ENCODE data around the gene TBCE.
A peak's percentile ranks its signal among the peaks of the same experiment; 100 is the strongest.
"Not testable (repeated sequence)": the region's sequence is repeated elsewhere in the genome, so short reads cannot be mapped to it uniquely, and the experiment has no call there.

TBCE gene

GRCh38 chr1:235427447-235427846, 60.2 kb downstream of the TBCE start:
- H3K9me3 Mint-ChIP-seq = no peaks in the 10 kb centered on the region
- CTCF ChIA-PET = interaction anchor here (0.8 to 1.7 kb wide), 2 partner anchors 11 to 87 kb away, joined by 3 to 7 read pairs; no protein-coding TSS in a partner anchor
- peaks cover 23% of the 10 kb centered on the region for H3K4me1 Mint-ChIP-seq
- H3K36me3 Mint-ChIP-seq = peaks cover 5% of the 10 kb centered on the region
- peak overlapping the region; percentile 3 for H3K27ac Mint-ChIP-seq
- H3K4me3 Mint-ChIP-seq = no peak overlapping the region
- no peak for DNase-seq
- H3K27me3 Mint-ChIP-seq = no peaks in the 10 kb centered on the region

GRCh38 chr1:235429143-235429542, 61.9 kb downstream of the TBCE start:
- no peaks in the 10 kb centered on the region for H3K27me3 Mint-ChIP-seq
- H3K4me3 Mint-ChIP-seq = no peak overlapping the region
- CTCF ChIA-PET = no interaction called here
- no peak overlapping the region for H3K27ac Mint-ChIP-seq
- peaks cover 7% of the 10 kb centered on the region for H3K4me1 Mint-ChIP-seq
- H3K9me3 Mint-ChIP-seq = no peaks in the 10 kb centered on the region
- H3K36me3 Mint-ChIP-seq = peaks cover 6% of the 10 kb centered on the region
- no peak for DNase-seq

GRCh38 chr1:235430991-235431390, 63.8 kb downstream of the TBCE start:
- no peak overlapping the region for H3K27ac Mint-ChIP-seq
- no peaks in the 10 kb centered on the region for H3K4me1 Mint-ChIP-seq
- no peak for DNase-seq
- CTCF ChIA-PET = no interaction called here
- H3K36me3 Mint-ChIP-seq = peaks cover 13% of the 10 kb centered on the region
- H3K4me3 Mint-ChIP-seq = no peak overlapping the region
- H3K9me3 Mint-ChIP-seq = no peaks in the 10 kb centered on the region
- no peaks in the 10 kb centered on the region for H3K27me3 Mint-ChIP-seq

GRCh38 chr1:235434001-235434400, 66.8 kb downstream of the TBCE start:
- Mint-ChIP-seq H3K36me3 (peaks cover 20% of the 10 kb centered on the region), H3K9me3 (no peaks in the 10 kb centered on the region), H3K27ac (no peak overlapping the region), H3K27me3 (no peaks in the 10 kb centered on the region), H3K4me3 (no peak overlapping the region), H3K4me1 (no peaks in the 10 kb centered on the region)
- CTCF ChIA-PET = no interaction called here
- DNase-seq = no peak

- Mint-ChIP-seq H3K36me3 (peaks cover 31% of the 10 kb centered on the region), H3K27me3 (no peaks in the 10 kb centered on the region), H3K4me1 (no peaks in the 10 kb centered on the region), H3K4me3 (no peak overlapping the region), H3K9me3 (no peaks in the 10 kb centered on the region), H3K27ac (no peak overlapping the region)
- no peak for DNase-seq
- CTCF ChIA-PET = no interaction called here
Observed at GRCh38 chr1:235441159-235441685, 74.0 kb downstream of the TBCE start.

GRCh38 chr1:235442788-235443429, 75.7 kb downstream of the TBCE start:
- DNase-seq = no peak
- H3K36me3 Mint-ChIP-seq = peaks cover 32% of the 10 kb centered on the region
- H3K4me1 Mint-ChIP-seq = no peaks in the 10 kb centered on the region
- H3K4me3 Mint-ChIP-seq = no peak overlapping the region
- H3K27me3 Mint-ChIP-seq = no peaks in the 10 kb centered on the region
- CTCF ChIA-PET = interaction anchor here (0.6 kb wide), 1 partner anchor 436 kb away, joined by 3 read pairs; no protein-coding TSS in a partner anchor
- H3K27ac Mint-ChIP-seq = no peak overlapping the region
- H3K9me3 Mint-ChIP-seq = no peaks in the 10 kb centered on the region

- CTCF ChIA-PET = interaction anchor here (1.0 kb wide), 2 partner anchors 32 to 56 kb away, joined by 3 read pairs; partner anchors contain the start of gene B3GALNT2
- H3K27me3 Mint-ChIP-seq = no peaks in the 10 kb centered on the region
- no peak overlapping the region for H3K27ac Mint-ChIP-seq
- H3K9me3 Mint-ChIP-seq = no peaks in the 10 kb centered on the region
- no peak overlapping the region for H3K4me3 Mint-ChIP-seq
- no peaks in the 10 kb centered on the region for H3K4me1 Mint-ChIP-seq
- peaks cover 23% of the 10 kb centered on the region for H3K36me3 Mint-ChIP-seq
- DNase-seq = no peak
Observed at GRCh38 chr1:235448616-235449015, 81.4 kb downstream of the TBCE start.

- Mint-ChIP-seq H3K27ac (no peak overlapping the region), H3K9me3 (no peaks in the 10 kb centered on the region), H3K27me3 (no peaks in the 10 kb centered on the region), H3K36me3 (peaks cover 23% of the 10 kb centered on the region), H3K4me3 (no peak overlapping the region), H3K4me1 (no peaks in the 10 kb centered on the region)
- CTCF ChIA-PET = no interaction called here
- DNase-seq = no peak
Observed at GRCh38 chr1:235450433-235450832, 83.2 kb downstream of the TBCE start.

GRCh38 chr1:235450886-235451483, 83.8 kb downstream of the TBCE start:
- peaks cover 21% of the 10 kb centered on the region for H3K36me3 Mint-ChIP-seq

GRCh38 chr1:235454021-235454420, 86.8 kb downstream of the TBCE start:
- Mint-ChIP-seq H3K27me3 (no peaks in the 10 kb centered on the region), H3K27ac (no peak overlapping the region), H3K4me1 (no peaks in the 10 kb centered on the region), H3K9me3 (no peaks in the 10 kb centered on the region), H3K4me3 (no peak overlapping the region), H3K36me3 (peaks cover 13% of the 10 kb centered on the region)
- CTCF ChIA-PET = no interaction called here
- DNase-seq = no peak

More at GRCh38 chr1:235450886-235451483, 83.8 kb downstream of the TBCE start:
- CTCF ChIA-PET = no interaction called here
- no peak overlapping the region for H3K27ac Mint-ChIP-seq
- H3K4me3 Mint-ChIP-seq = no peak overlapping the region
- no peaks in the 10 kb centered on the region for H3K9me3 Mint-ChIP-seq
- DNase-seq = no peak
- H3K27me3 Mint-ChIP-seq = no peaks in the 10 kb centered on the region
- no peaks in the 10 kb centered on the region for H3K4me1 Mint-ChIP-seq

GRCh38 chr1:235455097-235455496, 87.9 kb downstream of the TBCE start:
- Mint-ChIP-seq H3K9me3 (no peaks in the 10 kb centered on the region), H3K4me1 (no peaks in the 10 kb centered on the region), H3K27me3 (no peaks in the 10 kb centered on the region), H3K27ac (no peak overlapping the region), H3K36me3 (peaks cover 6% of the 10 kb centered on the region), H3K4me3 (no peak overlapping the region)
- no peak for DNase-seq
- CTCF ChIA-PET = no interaction called here

- H3K36me3 Mint-ChIP-seq = peaks cover 3% of the 10 kb centered on the region
- CTCF ChIA-PET = no interaction called here
- H3K9me3 Mint-ChIP-seq = no peaks in the 10 kb centered on the region
- H3K27ac Mint-ChIP-seq = no peak overlapping the region
- H3K4me1 Mint-ChIP-seq = no peaks in the 10 kb centered on the region
- no peaks in the 10 kb centered on the region for H3K27me3 Mint-ChIP-seq
- no peak overlapping the region for H3K4me3 Mint-ChIP-seq
- DNase-seq = no peak
Observed at GRCh38 chr1:235455823-235456222, 88.6 kb downstream of the TBCE start.

GRCh38 chr1:235457856-235458255, 90.6 kb downstream of the TBCE start:
- peaks cover 12% of the 10 kb centered on the region for H3K4me1 Mint-ChIP-seq
- CTCF ChIA-PET, DNase-seq, H3K9me3 Mint-ChIP-seq, H3K4me3 Mint-ChIP-seq, H3K27ac Mint-ChIP-seq, H3K27me3 Mint-ChIP-seq, H3K36me3 Mint-ChIP-seq: not testable (repeated sequence)

- Mint-ChIP-seq H3K27me3 (no peaks in the 10 kb centered on the region), H3K27ac (no peak overlapping the region), H3K4me3 (no peak overlapping the region), H3K9me3 (no peaks in the 10 kb centered on the region), H3K36me3 (peaks cover 3% of the 10 kb centered on the region), H3K4me1 (peaks cover 33% of the 10 kb centered on the region)
- no peak for DNase-seq
- CTCF ChIA-PET = no interaction called here
Observed at GRCh38 chr1:235460770-235461169, 93.5 kb downstream of the TBCE start.

- peak overlapping the region; percentile 6 for H3K4me3 Mint-ChIP-seq
- peak overlapping the region; percentile 58 for H3K27ac Mint-ChIP-seq
- CTCF ChIA-PET = no interaction called here
- no peak for DNase-seq
- no peaks in the 10 kb centered on the region for H3K27me3 Mint-ChIP-seq
- no peaks in the 10 kb centered on the region for H3K9me3 Mint-ChIP-seq
- peaks cover 33% of the 10 kb centered on the region for H3K4me1 Mint-ChIP-seq
- H3K36me3 Mint-ChIP-seq = peaks cover 3% of the 10 kb centered on the region
Observed at GRCh38 chr1:235461954-235462353, 94.7 kb downstream of the TBCE start.
